Natural killer cell (primary cell): Measurements from ENCODE around the gene TMEM138. TPM values are rescaled to one million over a fixed set of nuclear protein-coding genes. Genes with fewer than 3 reads are reported as not detected.
A peak's percentile ranks its signal among the peaks of the same experiment; 100 is the strongest.

ENCODE experiments used
- ATAC-seq, 3 donors: fragments of 150-1000 bp in 2 of 3; fragments of 200-7000 bp in 1 of 3; cut with Tn5 transposase; 1 replicate in 1 of 3; 2 replicates in 2 of 3; pipeline ENCODE4 v1.10.0; 2021; ENCODE audit warnings: mild to moderate bottlenecking in 2 of 3, moderate library complexity in 2 of 3
- DNase-seq, 2 donors: peaks; one replicate each; pipeline versions ENCODE4 v3.0.0 to v3.0.0-alpha.2; 2013 to 2021; ENCODE audit warnings: mixed read lengths in 1 of 2
- H3K27ac ChIP-seq: one replicate; pipeline ENCODE4 v1.5.1; 2013; ENCODE audit warnings: mild to moderate bottlenecking, low read length
- H3K27me3 ChIP-seq: one replicate; pipeline ENCODE4 v1.6.1; 2013; ENCODE audit warnings: low read length; ENCODE audit not compliant: control insufficient read depth, insufficient read depth
- H3K36me3 ChIP-seq: one replicate; pipeline ENCODE4 v1.6.1; 2013; ENCODE audit warnings: low read length; ENCODE audit not compliant: control insufficient read depth, insufficient read depth
- H3K4me1 ChIP-seq: one replicate; pipeline ENCODE4 v1.6.1; 2013; ENCODE audit warnings: low read length; ENCODE audit not compliant: control insufficient read depth, insufficient read depth
- H3K4me3 ChIP-seq: one replicate; pipeline ENCODE4 v1.5.1; 2013; ENCODE audit warnings: low read length
- H3K9me3 ChIP-seq: one replicate; pipeline ENCODE4 v1.6.1; 2013; ENCODE audit warnings: low read length; ENCODE audit not compliant: control insufficient read depth, insufficient read depth
- H3K27ac Mint-ChIP-seq, 2 donors: one replicate each; pipeline ENCODE4 v1.8.0; 2022; ENCODE audit warnings: mild to moderate bottlenecking in 2 of 2, mixed read lengths in 2 of 2, moderate library complexity in 1 of 2
- H3K27me3 Mint-ChIP-seq, 2 donors: one replicate each; pipeline ENCODE4 v1.8.0; 2022; ENCODE audit warnings: low read depth in 2 of 2, mixed read lengths in 2 of 2
- H3K36me3 Mint-ChIP-seq: one replicate; pipeline ENCODE4 v1.8.0; 2022; ENCODE audit warnings: mixed read lengths
- H3K4me1 Mint-ChIP-seq, 2 donors: one replicate each; pipeline ENCODE4 v1.8.0; 2022; ENCODE audit warnings: mixed read lengths in 2 of 2
- H3K4me3 Mint-ChIP-seq: one replicate; pipeline ENCODE4 v1.8.0; 2022; ENCODE audit warnings: mild to moderate bottlenecking, moderate library complexity, mixed read lengths
- H3K9me3 Mint-ChIP-seq, 2 donors: one replicate each; pipeline ENCODE4 v1.8.0; 2022; ENCODE audit warnings: mixed read lengths in 2 of 2
- WGBS: methylation state at CpG from one replicate; pipeline ENCODE4 v1.1.7; 2013; ENCODE audit warnings: missing lambda C conversion rate; ENCODE audit not compliant: insufficient coverage; 5-methylcytosine and 5-hydroxymethylcytosine counted together
- intact Hi-C: fragments of 100-400 bp; cut with micrococcal nuclease; formaldehyde crosslinking; loops from one replicate; pipeline ENCODE4 v1.14.2; 2022
- total RNA-seq, 4 donors: library from RNA; stranded (reverse); fragments of 120-200 nt in 1 of 4; gene quantifications; one replicate each; pipeline versions ENCODE4 v1.2.3 to v1.2.4, GENCODE V29; 2013 to 2022
- TF ChIP-seq, protein P1 (sequence below): fragments of 200-600 bp; IDR thresholded peaks from one replicate; pipeline ENCODE4 v1.8.0; 2022; ENCODE audit warnings: antibody characterized with exemption

TMEM138 gene
- total RNA-seq, 3 donors from 2014 or later (not counting 1 experiment from before 2014, with no cell fraction given): 63.8 to 75.9 (median 66.5) TPM

DNA sequence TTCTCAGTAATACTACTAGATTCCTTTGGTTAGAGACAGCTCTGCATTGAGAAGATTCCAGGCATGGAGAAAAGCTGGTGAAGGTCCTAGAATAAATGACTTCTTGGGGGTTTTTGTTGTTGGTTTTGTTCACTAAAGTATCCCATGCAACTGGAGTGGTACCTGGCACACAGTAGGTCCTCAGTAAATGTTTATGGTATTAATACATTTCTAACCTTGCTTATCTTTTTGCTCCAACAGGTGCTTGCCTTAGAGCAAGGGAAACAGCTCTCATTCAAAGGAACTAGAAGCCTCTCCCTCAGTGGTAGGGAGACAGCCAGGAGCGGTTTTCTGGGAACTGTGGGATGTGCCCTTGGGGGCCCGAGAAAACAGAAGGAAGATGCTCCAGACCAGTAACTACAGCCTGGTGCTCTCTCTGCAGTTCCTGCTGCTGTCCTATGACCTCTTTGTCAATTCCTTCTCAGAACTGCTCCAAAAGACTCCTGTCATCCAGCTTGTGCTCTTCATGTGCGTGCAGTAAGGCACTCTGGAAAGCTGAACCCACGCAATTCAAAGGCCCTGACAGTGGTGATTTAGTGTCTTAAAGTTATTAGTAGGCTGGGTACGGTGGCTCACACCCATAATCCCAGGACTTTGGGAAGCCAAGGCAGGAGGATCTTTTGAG, 2.0 kb downstream of the TMEM138 start:
- H3K4me1 Mint-ChIP-seq: peaks cover 21 to 26% of the 10 kb centered on the region in 2 donors
- Histone ChIP-seq H3K9me3 (no peaks in the 10 kb centered on the region), H3K4me3 (no peak overlapping the region), H3K27me3 (no peaks in the 10 kb centered on the region), H3K27ac (no peak overlapping the region), H3K36me3 (peaks cover 37% of the 10 kb centered on the region), H3K4me1 (peaks cover 24% of the 10 kb centered on the region)
- intact Hi-C loops: no loop called here
- no peak for DNase-seq
- H3K27me3 Mint-ChIP-seq: no peaks in the 10 kb centered on the region
- peak overlapping the region; percentile 99 for H3K4me3 Mint-ChIP-seq
- H3K36me3 Mint-ChIP-seq: peaks cover 9% of the 10 kb centered on the region
- H3K9me3 Mint-ChIP-seq: no peaks in the 10 kb centered on the region
- TF ChIP-seq, protein P1, sequence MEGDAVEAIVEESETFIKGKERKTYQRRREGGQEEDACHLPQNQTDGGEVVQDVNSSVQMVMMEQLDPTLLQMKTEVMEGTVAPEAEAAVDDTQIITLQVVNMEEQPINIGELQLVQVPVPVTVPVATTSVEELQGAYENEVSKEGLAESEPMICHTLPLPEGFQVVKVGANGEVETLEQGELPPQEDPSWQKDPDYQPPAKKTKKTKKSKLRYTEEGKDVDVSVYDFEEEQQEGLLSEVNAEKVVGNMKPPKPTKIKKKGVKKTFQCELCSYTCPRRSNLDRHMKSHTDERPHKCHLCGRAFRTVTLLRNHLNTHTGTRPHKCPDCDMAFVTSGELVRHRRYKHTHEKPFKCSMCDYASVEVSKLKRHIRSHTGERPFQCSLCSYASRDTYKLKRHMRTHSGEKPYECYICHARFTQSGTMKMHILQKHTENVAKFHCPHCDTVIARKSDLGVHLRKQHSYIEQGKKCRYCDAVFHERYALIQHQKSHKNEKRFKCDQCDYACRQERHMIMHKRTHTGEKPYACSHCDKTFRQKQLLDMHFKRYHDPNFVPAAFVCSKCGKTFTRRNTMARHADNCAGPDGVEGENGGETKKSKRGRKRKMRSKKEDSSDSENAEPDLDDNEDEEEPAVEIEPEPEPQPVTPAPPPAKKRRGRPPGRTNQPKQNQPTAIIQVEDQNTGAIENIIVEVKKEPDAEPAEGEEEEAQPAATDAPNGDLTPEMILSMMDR: no peak
- no peak for ATAC-seq
- peak overlapping the region; percentile 94 to 98 for H3K27ac Mint-ChIP-seq
- WGBS: 94% methylated on average over 5 of the region's 5 CpGs

- H3K27ac ChIP-seq: no peak overlapping the region
- H3K4me3 ChIP-seq: no peak overlapping the region
- intact Hi-C loops: no loop called here
- H3K36me3 ChIP-seq: peaks cover 47% of the 10 kb centered on the region
- peaks cover 17% of the 10 kb centered on the region for H3K36me3 Mint-ChIP-seq
- peaks cover 8% of the 10 kb centered on the region for H3K4me1 ChIP-seq
- no peaks in the 10 kb centered on the region for H3K9me3 Mint-ChIP-seq
- no peak overlapping the region for H3K27ac Mint-ChIP-seq
- 97% methylated on average over 6 of the region's 6 CpGs for WGBS
- TF ChIP-seq, protein P1: no peak
- H3K27me3 ChIP-seq: no peaks in the 10 kb centered on the region
- H3K27me3 Mint-ChIP-seq: no peaks in the 10 kb centered on the region
- H3K4me3 Mint-ChIP-seq: no peak overlapping the region
- DNase-seq: no peak
- ATAC-seq: no peak
- no peaks in the 10 kb centered on the region for H3K9me3 ChIP-seq
- peaks cover 14 to 16% of the 10 kb centered on the region in 2 donors for H3K4me1 Mint-ChIP-seq
Observed at GRCh38 chr11:61367406-61367805, 5.2 kb downstream of the TMEM138 start.

GRCh38 chr11:61368646-61369045, 6.5 kb downstream of the TMEM138 start:
- intact Hi-C loops: no loop called here
- Histone ChIP-seq H3K4me1 (no peaks in the 10 kb centered on the region), H3K4me3 (no peak overlapping the region), H3K9me3 (no peaks in the 10 kb centered on the region), H3K27ac (no peak overlapping the region), H3K36me3 (peaks cover 47% of the 10 kb centered on the region), H3K27me3 (no peaks in the 10 kb centered on the region)
- peaks cover 1 to 3% of the 10 kb centered on the region in 2 donors for H3K4me1 Mint-ChIP-seq
- TF ChIP-seq, protein P1: no peak
- DNase-seq: no peak
- no peak overlapping the region for H3K27ac Mint-ChIP-seq
- 96% methylated on average over 7 of the region's 7 CpGs for WGBS
- no peaks in the 10 kb centered on the region for H3K9me3 Mint-ChIP-seq
- H3K36me3 Mint-ChIP-seq: peaks cover 17% of the 10 kb centered on the region
- no peak for ATAC-seq
- no peaks in the 10 kb centered on the region for H3K27me3 Mint-ChIP-seq
- no peak overlapping the region for H3K4me3 Mint-ChIP-seq
